H9 (cell line): ENCODE results near the gene ALG12. TPM values are rescaled to one million over a fixed set of nuclear protein-coding genes. Genes with fewer than 3 reads are reported as not detected.
A peak's percentile ranks its signal among the peaks of the same experiment; 100 is the strongest.

Experiments
- DNase-seq: peaks from one replicate; pipeline ENCODE4 v3.0.0-alpha.2; 2017
- H2AFZ ChIP-seq: one replicate; pipeline ENCODE4 v1.6.1; 2013; ENCODE audit warnings: mild to moderate bottlenecking, low read length, control low read depth, moderate library complexity
- H2AK5ac ChIP-seq: 2 replicates; pipeline ENCODE4 v1.6.1; 2013; ENCODE audit warnings: low read length, control low read depth, mixed read lengths; ENCODE audit not compliant: insufficient read length
- H2BK120ac ChIP-seq: one replicate; pipeline ENCODE4 v1.6.1; 2013; ENCODE audit warnings: low read depth, mild to moderate bottlenecking, low read length, control low read depth, inconsistent platforms; ENCODE audit not compliant: poor library complexity, severe bottlenecking
- H2BK12ac ChIP-seq: 2 replicates; pipeline ENCODE4 v1.6.1; 2013; ENCODE audit warnings: low read length, control low read depth, mixed read lengths, low read depth; ENCODE audit not compliant: insufficient read length
- H2BK15ac ChIP-seq: 2 replicates; pipeline ENCODE4 v1.6.1; 2013; ENCODE audit warnings: low read depth, low read length, control low read depth
- H2BK20ac ChIP-seq: one replicate; pipeline ENCODE4 v1.6.1; 2013; ENCODE audit warnings: low read depth, mild to moderate bottlenecking, low read length, control low read depth, inconsistent platforms; ENCODE audit not compliant: poor library complexity, severe bottlenecking
- H2BK5ac ChIP-seq: 2 replicates; pipeline ENCODE4 v1.6.1; 2013; ENCODE audit warnings: low read length, control low read depth, mixed read lengths; ENCODE audit not compliant: insufficient read length
- H3K14ac ChIP-seq: 2 replicates; pipeline ENCODE4 v1.6.1; 2013; ENCODE audit warnings: low read length, control low read depth; ENCODE audit not compliant: insufficient read depth
- H3K18ac ChIP-seq: 2 replicates; pipeline ENCODE4 v1.6.1; 2013; ENCODE audit warnings: low read depth, mild to moderate bottlenecking, mixed read lengths, low read length, control low read depth; ENCODE audit not compliant: insufficient read length
- H3K23ac ChIP-seq: 2 replicates; pipeline ENCODE4 v1.6.1; 2013; ENCODE audit warnings: low read length, control low read depth, mixed read lengths, low read depth; ENCODE audit not compliant: insufficient read length
- H3K23me2 ChIP-seq: 2 replicates; pipeline ENCODE4 v1.6.1; 2013; ENCODE audit warnings: low read depth, mild to moderate bottlenecking, mixed read lengths, low read length, control low read depth; ENCODE audit not compliant: insufficient read length, poor library complexity, severe bottlenecking
- H3K27ac ChIP-seq: 2 replicates; pipeline ENCODE4 v1.5.1; 2013; ENCODE audit warnings: low read length, control low read depth, mixed read lengths, low read depth; ENCODE audit not compliant: insufficient read length
- H3K27me3 ChIP-seq: 2 replicates; pipeline ENCODE4 v1.6.1; 2013; ENCODE audit warnings: low read length, control low read depth, inconsistent platforms; ENCODE audit not compliant: insufficient read depth
- H3K4ac ChIP-seq: 2 replicates; pipeline ENCODE4 v1.6.1; 2013; ENCODE audit warnings: low read depth, mild to moderate bottlenecking, control low read depth, inconsistent platforms, low read length, moderate library complexity
- H3K4me1 ChIP-seq: 2 replicates; pipeline ENCODE4 v1.6.1; 2013; ENCODE audit warnings: low read length, control low read depth, inconsistent platforms; ENCODE audit not compliant: insufficient read depth
- H3K4me2 ChIP-seq: 2 replicates; pipeline ENCODE4 v1.6.1; 2013; ENCODE audit warnings: low read length, control low read depth, mixed read lengths; ENCODE audit not compliant: insufficient read length, insufficient read depth
- H3K56ac ChIP-seq: 2 replicates; pipeline ENCODE4 v1.6.1; 2013; ENCODE audit warnings: low read depth, mild to moderate bottlenecking, mixed read lengths, low read length, control low read depth; ENCODE audit not compliant: insufficient read length
- H3K79me1 ChIP-seq: 2 replicates; pipeline ENCODE4 v1.6.1; 2013; ENCODE audit warnings: low read depth, mild to moderate bottlenecking, moderate library complexity, low read length, control low read depth, inconsistent platforms; ENCODE audit not compliant: insufficient read depth, poor library complexity, severe bottlenecking
- H3K79me2 ChIP-seq: 2 replicates; pipeline ENCODE4 v1.6.1; 2013; ENCODE audit warnings: low read length, control low read depth, inconsistent platforms; ENCODE audit not compliant: insufficient read depth
- H3K9ac ChIP-seq: 2 replicates; pipeline ENCODE4 v1.6.1; 2013; ENCODE audit warnings: low read length, control low read depth, mixed read lengths; ENCODE audit not compliant: insufficient read length; ENCODE audit errors: extremely low read depth
- H3K9me3 ChIP-seq: one replicate; pipeline ENCODE4 v1.6.1; 2013; ENCODE audit warnings: low read depth, low read length, inconsistent platforms; ENCODE audit not compliant: control insufficient read depth
- H3T11ph ChIP-seq: one replicate; pipeline ENCODE4 v1.6.1; 2013; ENCODE audit warnings: mild to moderate bottlenecking, low read length, control low read depth, inconsistent platforms
- H4K20me1 ChIP-seq: one replicate; pipeline ENCODE4 v1.6.1; 2013; ENCODE audit not compliant: control insufficient read depth, insufficient read length, insufficient read depth
- H4K5ac ChIP-seq: 2 replicates; pipeline ENCODE4 v1.6.1; 2013; ENCODE audit warnings: low read depth, mild to moderate bottlenecking, mixed read lengths, low read length, control low read depth; ENCODE audit not compliant: insufficient read length
- H4K8ac ChIP-seq: replicated peaks from 2 replicates; pipeline ENCODE4 v1.6.1; 2013; ENCODE audit warnings: low read length, control low read depth, mixed read lengths, low read depth; ENCODE audit not compliant: insufficient read length
- H4K91ac ChIP-seq: 2 replicates; pipeline ENCODE4 v1.6.1; 2013; ENCODE audit warnings: low read depth, mild to moderate bottlenecking, moderate library complexity, mixed read lengths, low read length, control low read depth; ENCODE audit not compliant: insufficient read length
- H3K27ac Mint-ChIP-seq, 3 experiments: 2 replicates in 2 of 3; 3 replicates in 1 of 3; pipeline ENCODE4 v1.8.0; 2020 to 2021; ENCODE audit warnings: mixed read lengths in 3 of 3, mild to moderate bottlenecking in 1 of 3, moderate library complexity in 1 of 3
- H3K27me3 Mint-ChIP-seq: 2 replicates; pipeline ENCODE4 v1.8.0; 2021; ENCODE audit warnings: low read depth, mild to moderate bottlenecking, moderate library complexity, mixed read lengths
- H3K36me3 Mint-ChIP-seq, 3 experiments: 2 replicates in 2 of 3; 3 replicates in 1 of 3; pipeline ENCODE4 v1.8.0; 2020 to 2021; ENCODE audit warnings: low read depth in 3 of 3, mixed read lengths in 3 of 3; ENCODE audit not compliant: insufficient read depth in 1 of 3
- H3K4me1 Mint-ChIP-seq, 2 experiments: 2 replicates each; pipeline ENCODE4 v1.8.0; 2020; ENCODE audit warnings: mixed read lengths in 2 of 2
- H3K4me3 Mint-ChIP-seq, 2 experiments: 2 replicates in 1 of 2; 3 replicates in 1 of 2; pipeline ENCODE4 v1.8.0; 2020 to 2021; ENCODE audit warnings: mild to moderate bottlenecking in 2 of 2, mixed read lengths in 2 of 2, moderate library complexity in 1 of 2
- H3K9me3 Mint-ChIP-seq, 2 experiments: 2 replicates in 1 of 2; 3 replicates in 1 of 2; pipeline ENCODE4 v1.8.0; 2020; ENCODE audit warnings: mild to moderate bottlenecking in 2 of 2, mixed read lengths in 2 of 2, moderate library complexity in 1 of 2
- CTCF ChIP-seq: fragments of 200-600 bp; sonication (generic); conservative IDR thresholded peaks from 3 replicates; pipeline ENCODE4 v1.8.0; 2021; ENCODE audit warnings: antibody characterized with exemption, mild to moderate bottlenecking
- WGBS: extraction: QIAGEN DNeasy Blood & Tissue Kit; methylation state at CpG from one replicate; pipeline ENCODE4 v1.1.7; 2013; ENCODE audit warnings: missing lambda C conversion rate, low lambda C conversion rate, mixed read lengths; ENCODE audit not compliant: insufficient read length; ENCODE audit errors: extremely low coverage; 5-methylcytosine and 5-hydroxymethylcytosine counted together
- total RNA-seq: library from RNA; stranded (reverse); gene quantifications from 2 replicates; pipeline ENCODE4 v1.2.1, GENCODE V29; 2021

ALG12 gene
- total RNA-seq, 1 experiment from 2014 or later: 19.2 TPM

DNA sequence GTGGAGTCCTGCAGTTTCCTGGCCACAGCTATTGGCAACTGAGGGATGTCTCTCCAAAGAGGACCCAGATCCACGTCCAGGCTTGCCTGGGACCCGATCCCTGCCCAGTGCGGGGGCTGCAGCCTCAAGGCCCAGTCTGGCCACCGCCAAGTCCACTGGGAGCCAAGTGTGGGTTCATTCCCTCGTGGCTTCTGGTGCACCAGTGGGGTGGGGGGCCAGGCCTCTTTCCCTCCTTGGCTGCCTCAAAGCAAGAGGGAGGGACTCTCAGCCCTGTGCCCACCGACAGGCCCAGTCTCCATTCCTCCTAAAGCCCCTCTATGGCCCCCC lies 29.0 kb upstream of the ALG12 start:
- WGBS: no CpG with 5 or more reads among the region's 6 CpGs
- Histone ChIP-seq H3K18ac (peak overlapping the region; percentile 34), H2AFZ (no peak overlapping the region), H2BK5ac (no peak overlapping the region), H3K79me1 (no peaks in the 10 kb centered on the region), H3K23me2 (no peaks in the 10 kb centered on the region), H3K9ac (no peak overlapping the region), H3K56ac (no peak overlapping the region), H2BK12ac (no peak overlapping the region), H4K8ac (no peak overlapping the region), H3K27ac (no peak overlapping the region), H3K4me2 (no peak overlapping the region), H2BK120ac (no peak overlapping the region), H3K79me2 (no peaks in the 10 kb centered on the region), H3K4ac (no peak overlapping the region), H4K91ac (no peak overlapping the region), H4K5ac (no peak overlapping the region), H3K4me1 (no peaks in the 10 kb centered on the region), H3K23ac (no peak overlapping the region), H4K20me1 (no peaks in the 10 kb centered on the region), H3K27me3 (no peaks in the 10 kb centered on the region), H3K14ac (peak overlapping the region; percentile 17; the same call in 1 of the 2 replicates), H3T11ph (no peak overlapping the region), H3K9me3 (no peaks in the 10 kb centered on the region), H2BK15ac (no peak overlapping the region), H2AK5ac (no peak overlapping the region), H2BK20ac (no peak overlapping the region)
- H3K36me3 Mint-ChIP-seq: no peaks in the 10 kb centered on the region
- no peaks in the 10 kb centered on the region for H3K9me3 Mint-ChIP-seq
- no peaks in the 10 kb centered on the region for H3K27me3 Mint-ChIP-seq
- peaks cover 13 to 27% of the 10 kb centered on the region in 2 experiments for H3K4me1 Mint-ChIP-seq
- no peak overlapping the region for H3K27ac Mint-ChIP-seq
- no peak for TF ChIP-seq CTCF
- no peak for DNase-seq
- H3K4me3 Mint-ChIP-seq: no peak overlapping the region
